ENCODE results near the gene BCAS3.
"Not testable (repeated sequence)": the region's sequence is repeated elsewhere in the genome, so short reads cannot be mapped to it uniquely, and the experiment has no call there.

The BCAS3 gene

DNA sequence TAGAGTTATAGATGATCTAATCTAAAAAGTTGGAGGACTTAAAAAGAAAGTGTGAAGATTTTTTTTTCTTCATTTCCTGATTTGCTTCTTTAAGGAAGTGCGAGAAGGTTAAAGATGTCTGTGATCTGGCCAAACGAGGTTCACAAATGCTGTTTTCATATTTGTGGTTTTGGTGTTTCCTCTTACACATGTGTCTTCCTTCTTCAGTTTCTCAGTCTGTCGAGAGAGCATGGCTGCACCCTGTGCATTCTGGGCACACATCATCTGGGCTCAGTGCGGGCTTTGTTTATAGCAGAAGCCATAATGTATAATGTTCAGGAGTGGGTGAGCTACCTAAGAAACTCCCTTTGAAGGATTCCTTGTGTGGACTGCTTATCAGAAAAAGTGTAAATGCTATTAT is 461.6 kb downstream of the BCAS3 start:
- DNase-seq = peak; percentile 23 to 38

DNA sequence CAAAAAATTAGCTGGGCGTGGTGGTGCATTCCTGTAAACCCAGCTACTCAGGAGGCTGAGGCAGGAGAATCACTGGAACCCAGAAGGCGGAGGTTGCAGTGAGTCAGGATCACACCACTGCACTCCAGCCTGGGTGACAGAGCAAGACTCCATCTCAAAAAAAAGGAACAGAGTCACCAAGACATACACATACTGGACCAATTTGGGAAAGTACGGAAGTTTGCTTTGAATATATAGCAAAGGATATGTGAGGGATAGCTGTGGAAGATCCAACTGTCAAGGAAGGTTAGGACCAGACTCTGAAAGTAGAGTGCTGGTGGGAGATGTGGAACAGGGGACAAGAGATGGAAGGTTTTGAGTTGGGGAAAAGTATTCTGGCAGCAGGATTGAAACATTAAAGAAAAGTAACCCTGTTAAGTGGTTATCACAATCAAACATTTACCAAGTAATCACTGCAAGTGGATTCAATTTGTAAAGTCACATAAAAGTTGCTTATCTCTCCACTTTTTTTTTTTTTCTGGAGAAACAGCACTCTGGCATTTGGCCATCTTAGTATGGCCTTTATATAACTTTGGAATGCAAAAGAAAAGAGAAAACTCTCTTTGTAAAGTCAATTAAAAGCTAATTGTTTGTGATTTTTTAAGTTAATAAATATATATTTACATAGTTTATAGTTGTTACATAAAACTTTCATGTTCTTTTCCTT is 462.6 kb downstream of the BCAS3 start:
- DNase-seq = no peak

DNA sequence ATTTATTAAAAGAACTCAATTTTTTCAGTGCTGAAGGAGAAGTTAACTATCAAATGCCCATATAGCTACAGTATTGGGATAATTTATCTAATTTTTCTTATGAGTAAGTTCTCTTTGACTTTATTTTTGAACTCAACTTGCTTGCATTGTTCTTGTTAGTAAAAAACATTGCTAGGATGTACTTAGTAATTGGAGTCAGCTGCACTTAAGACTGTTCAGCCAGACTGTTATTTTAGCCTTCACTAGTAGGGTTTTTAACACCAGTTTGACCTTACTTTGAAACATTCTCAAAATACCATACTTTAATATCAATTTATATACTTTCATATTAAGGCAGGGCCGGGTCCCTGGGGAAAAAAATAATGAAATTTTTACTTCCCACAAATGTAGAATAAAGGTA is 465.4 kb downstream of the BCAS3 start:
- DNase-seq = no peak

DNA sequence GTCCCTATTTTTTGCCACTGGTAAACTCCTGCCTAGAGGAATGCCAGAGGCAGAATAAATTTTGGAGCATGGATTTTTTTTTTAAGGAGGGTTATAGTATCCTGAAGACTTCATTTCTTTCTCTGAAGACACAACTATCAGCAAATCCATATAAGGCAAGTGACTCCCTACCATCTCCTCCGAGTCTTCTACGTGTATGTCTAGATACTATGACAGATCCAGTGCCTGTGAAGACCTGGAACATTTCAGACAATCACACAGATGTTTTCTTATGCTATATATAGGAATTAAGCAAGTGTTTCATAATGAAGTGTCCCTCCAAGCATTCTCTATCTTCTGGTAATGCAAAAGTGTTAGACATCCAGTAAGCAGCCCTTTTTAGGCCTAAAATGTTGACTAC is 466.5 kb downstream of the BCAS3 start:
- DNase-seq = no peak

DNA sequence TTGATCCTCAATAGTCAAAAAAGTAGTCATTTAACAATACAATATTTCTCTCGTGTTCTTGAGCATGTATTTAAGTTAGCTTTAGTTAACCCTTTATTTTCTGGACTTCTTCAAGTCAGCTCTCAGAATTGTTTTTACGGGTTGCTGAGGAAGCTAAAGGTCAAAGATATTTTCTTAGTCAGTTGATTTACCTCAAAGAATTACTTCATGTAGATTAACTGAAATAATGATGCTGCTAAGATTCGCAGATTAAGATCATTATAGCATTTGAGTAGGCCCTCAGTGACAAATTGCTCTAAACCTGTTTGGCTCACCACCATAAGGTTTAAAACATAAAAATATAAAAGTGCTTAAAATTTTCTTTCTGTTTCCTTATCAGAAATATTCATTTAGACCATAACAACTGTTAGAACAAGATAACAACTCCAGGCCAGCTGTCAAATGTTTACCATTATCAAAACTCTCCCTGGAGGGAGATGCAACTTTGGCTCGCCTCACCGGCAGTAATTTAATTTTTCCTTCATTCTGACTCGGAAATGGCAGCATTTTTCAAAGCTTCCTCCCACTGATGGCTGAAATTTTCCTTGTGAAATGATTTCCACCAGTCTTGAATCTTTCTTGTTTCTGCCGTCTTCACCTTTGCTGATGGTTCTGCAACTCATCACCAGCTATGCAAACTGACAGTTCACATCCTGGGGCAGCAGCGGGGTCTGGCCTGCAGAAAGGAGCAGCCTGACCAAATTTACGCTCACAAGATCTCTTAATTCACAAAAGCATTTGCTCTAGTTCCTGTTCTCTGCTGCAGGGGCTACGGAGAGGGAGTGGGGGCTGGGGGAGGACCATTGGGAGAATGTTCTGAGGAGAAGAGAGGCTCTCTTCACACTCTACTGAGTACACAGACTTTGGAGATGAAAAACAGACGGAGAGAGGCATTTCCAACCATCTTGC is 467.2 kb downstream of the BCAS3 start:
- DNase-seq = no peak

DNA sequence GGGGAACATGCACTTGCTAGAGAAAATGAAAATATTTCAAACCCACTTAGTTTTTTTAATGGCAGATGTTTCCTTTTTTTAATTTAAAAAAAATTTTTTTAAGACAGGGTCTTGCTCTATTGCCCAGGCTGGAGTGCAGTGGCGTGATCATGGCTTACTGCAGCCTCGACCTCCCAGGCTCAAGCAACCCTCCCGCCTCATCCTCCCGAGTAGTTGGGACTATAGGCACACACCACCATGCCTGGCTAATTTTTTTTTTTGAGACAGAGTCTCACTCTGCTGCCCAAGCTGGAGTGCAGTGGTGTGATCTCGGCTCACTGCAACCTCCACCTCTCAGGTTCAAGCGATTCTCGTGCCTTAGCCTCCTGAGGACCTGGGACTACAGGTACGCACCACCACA is 469.2 kb downstream of the BCAS3 start:
- DNase-seq = not testable (repeated sequence)

DNA sequence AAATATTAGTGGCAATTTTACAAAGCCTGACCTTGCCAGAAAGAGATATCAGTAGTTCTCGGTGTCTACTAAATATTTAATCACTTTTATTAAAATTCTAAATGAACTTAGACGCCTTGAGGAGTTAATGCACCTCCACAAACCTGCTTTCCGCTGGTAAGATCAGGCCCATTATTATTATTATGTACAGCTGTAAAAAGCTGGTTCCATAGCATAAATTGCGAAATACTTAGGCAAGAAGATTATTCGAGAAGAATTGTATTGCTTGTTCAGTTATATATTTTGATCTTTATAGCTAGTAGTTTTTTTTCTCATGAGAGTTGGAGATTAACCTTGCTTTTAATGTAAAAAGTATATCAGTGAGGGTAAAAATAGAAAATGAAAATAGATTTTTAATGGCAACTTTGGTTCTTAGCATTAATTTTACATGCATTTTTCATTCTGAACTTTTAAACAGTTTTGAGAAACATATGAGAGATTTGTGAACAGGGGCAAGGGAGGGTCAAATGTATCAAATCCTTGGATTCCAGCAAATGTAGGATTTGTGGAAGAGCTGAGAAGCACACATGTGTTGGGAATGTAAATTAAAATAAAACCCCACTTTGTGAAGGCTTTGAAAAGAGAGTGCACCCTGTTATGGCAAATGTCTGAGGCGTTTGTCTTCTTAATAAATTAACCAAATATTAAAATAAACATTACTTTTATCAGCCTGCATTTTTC is 471.6 kb downstream of the BCAS3 start:
- DNase-seq = no peak

DNA sequence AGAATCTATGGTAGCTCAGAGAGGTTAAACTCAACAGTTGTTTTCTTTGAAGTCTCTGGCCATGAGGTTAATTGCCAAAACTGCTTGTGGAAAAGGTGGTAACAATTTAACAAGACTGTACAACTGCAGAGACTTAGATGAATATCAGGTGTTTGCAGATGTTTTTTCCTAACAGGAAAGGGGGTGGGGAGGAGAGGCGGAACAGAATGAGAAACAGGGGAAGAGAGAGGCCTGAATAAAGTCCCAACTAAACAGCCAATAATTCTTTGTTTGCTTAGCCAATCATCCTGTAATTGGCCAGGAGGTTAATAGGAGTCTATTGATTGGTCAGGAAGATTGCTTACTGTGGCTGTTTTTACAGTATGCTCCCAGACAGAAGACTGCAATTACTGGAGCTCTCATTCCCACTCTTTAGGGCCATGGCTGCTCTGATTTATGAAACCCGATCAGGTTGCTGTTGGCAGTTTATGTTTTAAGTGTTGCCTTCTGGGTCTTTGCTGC is 472.3 kb downstream of the BCAS3 start:
- no peak for DNase-seq

DNA sequence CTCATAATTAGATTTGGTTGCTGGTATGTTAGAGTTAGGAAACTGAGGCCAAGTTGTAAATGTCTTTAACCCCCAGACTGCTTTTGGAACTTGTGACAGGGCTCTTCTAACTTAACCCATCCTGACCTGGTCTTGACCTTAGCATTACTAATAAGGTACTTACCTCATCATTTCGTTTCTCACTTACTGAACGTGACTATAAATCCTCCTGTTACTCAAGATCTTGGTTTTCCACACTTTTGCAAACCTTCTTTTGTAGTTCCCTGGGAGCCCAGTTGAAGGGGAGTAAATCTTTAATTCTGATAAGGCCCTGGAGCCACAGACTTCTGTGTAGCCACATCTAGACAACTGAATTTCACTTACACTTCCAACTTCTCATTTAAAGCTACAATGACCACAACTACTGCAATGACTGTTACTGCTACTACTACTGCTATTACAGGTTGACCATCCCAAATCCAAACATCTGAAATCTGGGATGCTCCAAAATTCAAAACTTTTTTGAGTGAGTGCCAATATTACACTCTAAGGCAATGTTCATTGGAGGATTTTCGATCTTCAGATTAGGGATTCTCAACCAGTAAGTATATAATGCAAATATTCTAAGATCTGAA is 473.1 kb downstream of the BCAS3 start:
- no peak for DNase-seq

DNA sequence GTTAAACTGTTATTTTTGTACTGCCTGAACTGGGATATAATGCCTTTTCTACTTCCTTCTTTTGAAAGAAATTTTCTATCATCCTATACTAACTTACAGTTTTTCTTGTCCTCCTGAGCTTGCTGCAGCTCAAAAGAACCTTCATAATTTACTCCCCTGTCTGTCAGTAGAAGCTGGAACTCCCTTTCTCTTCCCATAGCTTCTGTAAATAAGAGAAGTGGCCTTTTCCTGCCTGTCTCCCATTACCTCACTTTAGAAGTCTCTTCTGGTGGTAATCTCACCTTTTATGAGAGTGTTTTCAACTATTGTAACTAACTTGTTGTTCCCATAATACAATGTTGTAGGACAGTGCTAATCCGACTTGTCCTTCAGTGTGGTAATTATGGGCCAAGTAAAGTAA is 475.2 kb downstream of the BCAS3 start:
- no peak for DNase-seq

DNA sequence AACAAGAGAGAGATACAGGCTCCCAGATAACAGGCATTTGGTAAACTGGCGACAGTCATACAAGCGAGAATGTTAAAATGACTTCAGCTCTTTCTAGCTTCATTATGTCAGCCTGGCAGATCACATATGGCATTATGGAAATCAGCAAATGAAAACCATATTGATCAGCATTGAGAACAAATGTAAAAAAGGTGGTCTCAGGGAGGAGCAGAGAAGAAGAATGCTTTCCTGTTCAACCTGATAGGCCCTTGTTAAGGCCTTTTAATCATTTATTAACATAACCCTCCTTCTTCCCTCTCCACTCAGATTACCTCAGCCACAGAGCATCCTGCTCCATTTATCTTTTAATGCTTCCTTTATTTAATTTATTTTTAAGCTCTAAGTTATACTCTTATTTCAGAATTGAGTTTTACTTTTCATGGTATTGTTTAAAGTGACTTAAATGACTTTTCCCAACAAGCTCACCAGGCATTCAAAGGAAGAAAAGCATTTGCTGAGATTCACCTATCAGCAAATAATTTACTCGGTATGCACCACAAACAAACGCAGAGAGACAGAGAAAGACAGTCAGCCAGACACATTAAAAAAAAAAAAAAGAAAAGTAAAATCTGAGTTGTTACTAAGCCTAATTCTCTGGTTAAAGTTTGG is 478.1 kb downstream of the BCAS3 start:
- no peak for DNase-seq

DNA sequence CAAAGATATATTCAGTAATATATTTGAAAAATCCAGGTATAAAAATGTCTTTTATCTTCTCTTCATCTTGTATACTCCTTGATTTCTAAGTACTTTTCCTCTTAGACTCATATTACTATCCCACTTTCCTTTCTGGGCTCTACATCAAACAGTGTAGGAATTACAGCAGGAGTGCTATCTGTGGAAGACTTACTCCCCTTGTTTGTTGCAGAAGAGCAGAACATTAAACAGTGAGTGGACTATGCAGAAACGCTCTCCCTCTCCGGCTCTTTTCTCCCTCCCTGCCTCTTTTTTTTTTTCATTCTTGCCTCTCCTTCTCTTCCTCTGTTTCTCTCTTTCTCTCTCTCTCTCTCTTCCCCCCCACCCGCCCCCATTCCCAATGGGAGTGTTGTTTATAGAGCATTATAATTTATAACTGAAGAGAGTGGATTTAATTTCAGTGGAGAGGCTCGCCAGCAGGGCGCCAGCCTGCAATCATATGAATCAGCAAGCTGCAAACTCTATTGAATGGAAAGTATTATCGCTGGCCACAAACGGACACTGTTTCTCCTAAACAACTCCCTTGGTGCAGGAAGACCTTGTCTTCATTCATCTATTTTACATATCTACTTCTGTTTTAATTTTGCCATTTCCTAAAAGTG is 479.7 kb downstream of the BCAS3 start:
- DNase-seq = no peak

DNA sequence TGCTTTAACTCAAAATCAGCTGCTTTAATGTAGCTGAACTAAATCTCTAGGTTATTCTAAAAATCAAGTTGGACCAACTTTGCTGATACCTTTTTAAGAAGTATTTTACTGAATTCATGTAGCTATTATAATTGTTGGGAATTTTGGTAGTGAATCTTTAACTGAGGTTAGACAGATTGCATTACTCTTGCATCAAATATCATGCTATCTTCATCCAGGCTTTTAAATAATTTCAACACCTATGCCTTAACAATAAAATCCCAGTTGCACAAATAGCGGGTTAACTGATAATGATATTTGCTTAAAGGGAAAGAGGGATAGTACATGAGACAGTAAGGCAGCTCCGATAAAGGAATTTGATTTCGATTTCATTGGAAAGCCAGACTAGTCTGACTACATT is 480.7 kb downstream of the BCAS3 start:
- DNase-seq = no peak

DNA sequence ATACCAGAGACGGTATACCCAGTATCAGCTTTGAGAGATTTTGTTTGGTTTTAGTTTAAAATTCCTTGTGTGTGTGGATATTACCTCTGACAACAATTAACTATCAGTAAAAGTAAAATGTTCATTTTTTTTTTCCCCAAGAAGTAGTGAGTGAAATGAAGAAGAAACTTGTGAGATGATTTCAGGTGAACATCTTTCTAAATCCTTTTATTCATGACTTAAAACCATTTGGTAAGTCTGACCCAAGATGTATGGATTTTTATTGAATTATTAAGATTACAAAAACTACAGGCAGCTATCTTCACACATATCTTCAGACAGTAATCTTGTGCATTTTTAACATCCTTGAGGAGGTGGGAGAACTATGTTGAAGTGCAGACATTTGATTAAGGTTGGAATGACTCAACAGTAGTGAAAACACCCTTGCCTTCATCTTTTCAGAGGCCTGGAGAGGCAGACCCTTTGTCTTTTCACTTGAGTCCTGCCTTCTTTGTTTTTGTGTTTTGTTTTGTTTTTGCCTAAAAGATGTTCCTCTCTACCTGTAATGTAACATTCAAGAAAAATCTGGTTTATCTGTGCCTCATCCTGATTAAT is 481.7 kb downstream of the BCAS3 start:
- DNase-seq = no peak

DNA sequence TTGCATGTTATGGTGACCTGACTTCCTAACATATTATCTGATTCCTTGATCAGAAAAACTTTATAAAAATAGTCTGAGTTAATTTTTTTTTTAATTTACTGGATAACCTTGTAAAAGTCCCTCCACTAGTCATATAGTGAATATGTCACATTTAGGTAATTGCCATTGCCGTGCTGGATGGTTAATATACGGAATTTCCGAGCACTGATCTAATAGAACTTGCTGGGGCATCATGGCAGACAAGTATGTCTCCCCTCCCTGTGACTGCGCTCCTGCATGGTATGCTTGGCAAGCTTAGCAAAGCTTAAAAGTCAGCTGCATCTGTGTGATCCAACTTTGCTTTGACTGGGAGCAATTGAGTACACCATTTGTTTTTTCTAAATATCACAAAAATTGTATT is 482.6 kb downstream of the BCAS3 start:
- no peak for DNase-seq

DNA sequence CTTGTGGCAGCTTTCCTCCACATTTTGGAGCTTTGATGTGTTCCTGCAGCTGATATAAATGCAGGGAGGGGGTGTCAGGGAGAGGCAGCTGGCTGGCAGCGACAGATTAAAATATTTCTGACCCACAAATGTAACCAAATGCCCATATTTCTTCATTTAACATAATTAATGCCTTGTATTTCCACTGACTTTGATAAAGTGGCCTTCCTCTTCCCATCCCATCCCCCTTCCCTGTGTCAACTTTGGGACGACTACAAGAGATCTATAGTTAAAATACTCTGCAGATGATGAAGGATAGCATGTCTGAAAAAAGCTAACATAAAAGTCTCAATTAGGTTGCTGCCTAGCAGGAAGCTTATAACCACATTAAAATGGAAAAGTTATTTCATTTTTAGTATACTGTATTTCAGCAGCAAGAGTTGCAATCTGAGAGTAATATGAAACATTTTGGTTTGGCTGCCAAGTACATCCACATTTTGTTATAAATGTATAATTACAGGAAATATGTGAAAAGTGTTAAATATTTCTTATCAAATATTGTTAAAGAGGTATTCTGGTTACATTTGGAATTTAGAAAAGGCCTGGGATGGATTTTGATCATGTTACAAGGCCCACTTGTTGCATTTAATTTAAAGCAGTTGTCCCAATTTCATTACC is 483.3 kb downstream of the BCAS3 start:
- no peak for DNase-seq

DNA sequence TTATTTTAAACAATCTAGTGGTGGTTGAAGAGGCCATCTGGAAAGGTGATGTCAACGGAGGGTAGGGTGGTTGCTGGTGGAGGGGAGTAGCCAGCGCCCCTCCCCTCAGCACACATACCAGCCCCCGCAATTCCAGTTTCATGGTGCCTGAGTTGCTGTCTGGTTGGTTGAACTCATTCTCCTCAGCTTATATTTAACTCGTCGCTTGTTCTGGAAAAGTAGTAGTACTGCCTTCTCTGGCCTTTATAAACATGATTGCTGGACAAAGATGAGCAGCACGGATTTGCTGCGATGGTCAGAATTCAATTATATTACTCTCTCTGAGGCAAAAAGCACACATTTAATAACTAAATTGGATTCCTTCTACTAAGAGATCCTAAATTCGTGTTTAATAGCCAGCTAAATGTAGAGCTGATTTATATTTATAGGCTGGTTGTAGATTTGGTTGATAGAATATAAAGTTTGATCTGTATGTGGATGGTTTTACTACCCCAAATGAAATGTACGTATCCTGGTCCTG is 484.0 kb downstream of the BCAS3 start:
- DNase-seq = no peak

DNA sequence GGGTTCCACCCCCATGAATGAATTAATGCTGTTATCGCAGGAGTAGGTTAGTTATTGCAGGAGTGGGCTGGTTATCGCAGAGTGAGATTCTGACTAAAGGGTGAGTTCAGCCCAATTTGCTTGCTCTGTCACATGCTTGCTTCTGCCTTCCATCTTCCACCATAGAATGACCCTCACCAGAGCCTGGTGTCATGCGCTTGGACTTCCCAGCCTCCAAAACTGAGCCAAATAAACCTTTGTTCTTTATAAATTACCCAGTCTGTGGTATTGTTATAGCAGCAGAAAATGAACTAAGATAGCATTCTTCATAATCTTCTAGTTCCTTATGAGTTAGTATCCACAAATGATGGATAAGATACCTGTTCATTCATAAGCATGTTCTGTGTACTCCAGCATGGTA is 486.9 kb downstream of the BCAS3 start:
- no peak for DNase-seq

DNA sequence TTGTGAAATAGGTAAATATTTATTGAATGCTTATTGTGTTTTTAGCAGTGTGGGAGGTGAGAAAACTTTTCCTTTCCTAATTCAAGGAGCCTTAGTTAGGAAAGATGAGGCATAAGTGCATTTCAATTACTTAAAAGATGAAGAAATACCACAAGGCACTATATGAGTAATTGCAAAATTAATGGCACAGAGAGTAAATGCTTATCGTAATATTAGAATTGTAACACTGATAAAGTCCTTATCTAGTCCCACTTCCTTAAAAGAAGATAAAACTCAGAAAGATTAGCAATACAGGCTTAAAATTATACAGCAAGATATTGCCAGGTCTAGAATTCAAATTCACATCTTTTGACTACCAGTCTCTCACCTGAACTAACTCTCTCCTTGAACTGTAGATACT is 489.4 kb downstream of the BCAS3 start:
- DNase-seq = no peak

DNA sequence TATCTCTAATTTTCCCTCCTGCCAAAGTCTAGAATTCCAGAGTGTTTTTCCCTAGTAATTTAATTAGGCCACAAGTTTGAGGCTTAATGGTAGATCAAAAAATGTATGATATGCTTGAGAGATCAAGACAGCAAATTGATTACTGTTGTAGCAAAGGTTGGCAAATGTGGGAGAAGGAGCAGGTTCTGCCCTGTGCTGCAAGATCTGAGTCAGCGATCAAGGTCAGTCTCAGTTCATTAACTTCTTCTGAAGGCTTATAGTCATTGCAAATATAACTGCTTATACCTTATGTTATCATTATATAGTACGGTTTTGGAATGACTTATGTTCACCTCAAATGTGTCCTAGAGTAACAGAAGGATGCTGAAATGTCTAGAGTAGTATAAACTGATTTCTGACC is 490.9 kb downstream of the BCAS3 start:
- DNase-seq = no peak

DNA sequence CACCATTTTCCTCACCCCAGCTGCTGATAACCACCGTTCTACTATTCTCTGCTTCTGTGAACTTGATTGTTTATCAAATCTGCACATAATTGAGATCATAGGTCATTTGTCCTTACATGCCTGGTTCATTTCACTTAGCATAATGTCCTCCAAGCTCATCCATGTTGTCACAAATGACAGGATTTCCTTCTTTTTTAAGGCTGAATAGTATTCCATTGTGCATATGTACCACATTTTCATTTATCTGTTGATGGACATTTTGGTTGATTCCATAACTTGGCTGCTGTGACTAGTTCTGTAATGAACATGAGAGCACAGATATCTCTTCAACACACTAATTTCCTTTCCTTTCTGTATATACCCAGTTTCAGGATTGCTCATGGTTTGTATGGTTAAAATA is 496.7 kb downstream of the BCAS3 start:
- no peak for DNase-seq

All from stimulated activated CD4-positive, alpha-beta T cell treated with anti-CD3 and anti-CD28 coated beads, Interleukin-2, amount 100 ng/mL, for 24 hours (primary cell).